Sigmoid colon (tissue), 7 donors: ENCODE results near the gene UBA6. TPM values are rescaled to one million over a fixed set of nuclear protein-coding genes. Genes with fewer than 3 reads are reported as not detected.
"Not testable (repeated sequence)": the region's sequence is repeated elsewhere in the genome, so short reads cannot be mapped to it uniquely, and the experiment has no call there.

Experiments
- DNase-seq: peaks from one replicate; pipeline ENCODE4 v3.0.0-alpha.2; 2019
- H3K27ac ChIP-seq, 4 donors: fragments of 200-600 bp; sonication (generic); one replicate each; pipeline ENCODE4 v1.5.1; 2016 to 2019; ENCODE audit warnings: mild to moderate bottlenecking in 1 of 4
- H3K27me3 ChIP-seq, 3 donors: fragments of 200-600 bp; sonication (generic); one replicate each; pipeline ENCODE4 v1.5.1; 2019; ENCODE audit warnings: mild to moderate bottlenecking in 1 of 3
- H3K36me3 ChIP-seq, 4 donors: fragments of 200-600 bp; sonication (generic); one replicate each; pipeline ENCODE4 v1.5.1; 2016 to 2019
- H3K4me1 ChIP-seq, 4 donors: fragments of 200-600 bp; sonication (generic); one replicate each; pipeline ENCODE4 v1.5.1; 2017 to 2019
- H3K4me3 ChIP-seq, 4 donors: fragments of 200-600 bp; sonication (generic); one replicate each; pipeline ENCODE4 v1.5.1; 2017 to 2019; ENCODE audit warnings: mild to moderate bottlenecking in 2 of 4, moderate library complexity in 1 of 4
- H3K9me3 ChIP-seq, 4 donors: fragments of 200-600 bp in 3 of 4; sonication (generic) in 3 of 4; one replicate each; pipeline versions ENCODE4 v1.5.1 to v1.6.1; 2013 to 2019
- EP300 ChIP-seq, 4 donors: sonication (generic); formaldehyde crosslinking; IDR thresholded peaks; one replicate each; pipeline ENCODE4 v1.6.1; 2017; ENCODE audit warnings: antibody characterized with exemption in 4 of 4
- POLR2A ChIP-seq, 2 donors: fragments of 450-650 bp; IDR thresholded peaks; one replicate each; pipeline ENCODE4 v1.6.1; 2016; ENCODE audit warnings: antibody characterized with exemption in 2 of 2, mild to moderate bottlenecking in 2 of 2, moderate library complexity in 2 of 2
- POLR2AphosphoS5 ChIP-seq, 4 donors: sonication (generic); formaldehyde crosslinking; IDR thresholded peaks; one replicate each; pipeline ENCODE4 v1.6.1; 2017; ENCODE audit warnings: antibody characterized with exemption in 4 of 4
- WGBS, 2 donors: extraction: QIAGEN DNeasy Blood & Tissue Kit; methylation state at CpG; one replicate each; pipeline ENCODE4 v1.1.7; 2013; 5-methylcytosine and 5-hydroxymethylcytosine counted together
- intact Hi-C: fragments of 100-400 bp; cut with DNase I; formaldehyde crosslinking; loops from one replicate; pipeline ENCODE4 v1.15.1; 2023
- polyA plus RNA-seq, 3 donors: library from polyadenylated mRNA; stranded (reverse); fragments of 200-250 nt; gene quantifications; one replicate each; pipeline ENCODE4 v1.2.3, GENCODE V29; 2013
- total RNA-seq, 4 donors: library from RNA; depleted of rRNA; stranded (reverse); fragments of >200 nt; gene quantifications; one replicate each; pipeline ENCODE4 v1.1.0, GENCODE V29; 2016
- TF ChIP-seq, protein P1 (sequence below), 4 experiments: fragments of 450-650 bp in 3 of 4; fragments of 200-600 bp in 1 of 4; IDR thresholded peaks; one replicate each; pipeline ENCODE4 v1.5.1; 2016 to 2019; ENCODE audit warnings: antibody characterized with exemption in 4 of 4, mild to moderate bottlenecking in 3 of 4, moderate library complexity in 2 of 4
- donor health status: healthy with polysubstance abuse.
- donor health status: Bipolar disorder and iron deficiency.
- donor health status: healthy.

UBA6 gene
- total and polyA plus RNA-seq, 7 donors, result 4.2 to 85.0 (median 22.8) TPM

DNA sequence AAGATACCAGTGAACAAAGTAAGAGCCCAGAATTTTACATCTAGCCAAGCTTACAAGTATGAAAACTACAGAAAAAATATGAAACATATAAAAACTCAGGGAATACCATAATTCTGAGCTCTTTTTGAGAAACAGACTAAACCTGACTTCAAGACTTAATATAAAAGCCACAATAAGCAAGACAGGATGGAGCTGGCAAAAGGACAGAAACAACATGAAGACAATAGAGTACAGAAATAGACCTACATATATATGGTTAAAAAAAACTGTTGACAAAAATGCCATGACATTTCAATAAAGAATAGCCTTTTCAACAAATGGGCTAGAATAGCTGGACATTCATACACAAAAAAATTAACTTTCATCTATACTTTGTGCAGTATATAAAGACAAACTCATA is 49.4 kb downstream of the UBA6 start:
- Histone ChIP-seq H3K36me3 (peaks cover 0 to 40% (median 9%) of the 10 kb centered on the region in 4 donors), H3K27ac (no peak overlapping the region), H3K27me3 (no peaks in the 10 kb centered on the region), H3K4me1 (no peaks in the 10 kb centered on the region), H3K9me3 (no peaks in the 10 kb centered on the region), H3K4me3 (no peak overlapping the region)
- TF ChIP-seq, protein P1, sequence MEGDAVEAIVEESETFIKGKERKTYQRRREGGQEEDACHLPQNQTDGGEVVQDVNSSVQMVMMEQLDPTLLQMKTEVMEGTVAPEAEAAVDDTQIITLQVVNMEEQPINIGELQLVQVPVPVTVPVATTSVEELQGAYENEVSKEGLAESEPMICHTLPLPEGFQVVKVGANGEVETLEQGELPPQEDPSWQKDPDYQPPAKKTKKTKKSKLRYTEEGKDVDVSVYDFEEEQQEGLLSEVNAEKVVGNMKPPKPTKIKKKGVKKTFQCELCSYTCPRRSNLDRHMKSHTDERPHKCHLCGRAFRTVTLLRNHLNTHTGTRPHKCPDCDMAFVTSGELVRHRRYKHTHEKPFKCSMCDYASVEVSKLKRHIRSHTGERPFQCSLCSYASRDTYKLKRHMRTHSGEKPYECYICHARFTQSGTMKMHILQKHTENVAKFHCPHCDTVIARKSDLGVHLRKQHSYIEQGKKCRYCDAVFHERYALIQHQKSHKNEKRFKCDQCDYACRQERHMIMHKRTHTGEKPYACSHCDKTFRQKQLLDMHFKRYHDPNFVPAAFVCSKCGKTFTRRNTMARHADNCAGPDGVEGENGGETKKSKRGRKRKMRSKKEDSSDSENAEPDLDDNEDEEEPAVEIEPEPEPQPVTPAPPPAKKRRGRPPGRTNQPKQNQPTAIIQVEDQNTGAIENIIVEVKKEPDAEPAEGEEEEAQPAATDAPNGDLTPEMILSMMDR (IDR thresholded peaks at IDR 0.05), result no peak
- no peak for TF ChIP-seq POLR2A (IDR thresholded peaks at IDR 0.05)
- TF ChIP-seq EP300 (IDR thresholded peaks at IDR 0.05), result no peak
- TF ChIP-seq POLR2AphosphoS5 (IDR thresholded peaks at IDR 0.05), result no peak
- intact Hi-C loops, result no loop called here
- DNase-seq, result no peak

DNA sequence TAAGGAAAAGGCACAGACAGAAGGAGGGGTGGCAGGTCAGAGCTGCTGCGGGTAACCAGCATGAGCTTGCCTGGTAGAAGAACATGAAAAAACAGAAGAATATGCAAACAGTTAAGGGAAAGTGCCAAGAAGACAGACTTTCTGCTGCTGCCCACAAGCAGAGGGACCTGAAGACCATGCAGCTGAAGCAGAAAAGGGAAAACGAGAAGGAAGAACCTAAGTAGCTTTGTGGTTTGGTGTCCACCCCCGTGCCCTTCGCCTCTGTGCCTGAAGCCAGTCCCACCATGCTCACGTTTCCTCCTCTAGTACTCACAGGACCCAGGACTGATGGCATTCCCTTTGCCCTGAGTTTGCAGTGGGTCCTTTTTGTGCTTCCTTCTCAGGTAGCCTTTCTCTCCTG is 62.8 kb downstream of the UBA6 start:
- Histone ChIP-seq H3K4me3 (no peak overlapping the region), H3K4me1 (no peaks in the 10 kb centered on the region), H3K36me3 (peaks cover 0 to 60% (median 5%) of the 10 kb centered on the region in 4 donors), H3K27me3 (no peaks in the 10 kb centered on the region), H3K9me3 (no peaks in the 10 kb centered on the region), H3K27ac (no peak overlapping the region)
- intact Hi-C loops, result no loop called here
- WGBS, 2 donors, result 79 to 92% methylated on average over 5 of the region's 5 CpGs
- DNase-seq, result no peak
- TF ChIP-seq, protein P1 (IDR thresholded peaks at IDR 0.05), result no peak
- TF ChIP-seq POLR2A (IDR thresholded peaks at IDR 0.05), result no peak
- no peak for TF ChIP-seq EP300 (IDR thresholded peaks at IDR 0.05)
- no peak for TF ChIP-seq POLR2AphosphoS5 (IDR thresholded peaks at IDR 0.05)

DNA sequence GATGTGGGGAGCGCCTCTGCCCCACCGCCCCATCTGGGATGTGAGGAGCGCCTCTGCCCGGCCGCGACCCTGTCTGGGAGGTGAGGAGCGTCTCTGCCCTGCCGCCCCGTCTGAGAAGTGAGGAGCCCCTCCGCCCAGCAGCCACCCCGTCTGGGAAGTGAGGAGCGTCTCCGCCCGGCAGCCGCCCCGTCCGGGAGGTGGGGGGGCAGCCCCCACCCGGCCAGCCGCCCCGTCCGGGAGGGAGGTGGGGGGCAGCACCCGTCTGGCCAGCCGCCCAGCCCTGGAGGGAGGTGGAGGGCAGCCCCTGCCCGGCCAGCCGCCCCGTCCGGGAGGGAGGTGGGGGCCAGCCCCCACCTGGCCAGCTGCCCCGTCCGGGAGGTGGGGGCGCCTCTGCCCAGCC is 64.0 kb downstream of the UBA6 start:
- H3K27me3 ChIP-seq, intact Hi-C loops, H3K4me1 ChIP-seq, DNase-seq, H3K9me3 ChIP-seq, H3K4me3 ChIP-seq, H3K27ac ChIP-seq: not testable (repeated sequence)
- H3K36me3 ChIP-seq, result peaks cover 0 to 62% (median 11%) of the 10 kb centered on the region in 4 donors
- 95 to 98% methylated on average over 30 of the region's 30 CpGs for WGBS, 2 donors

DNA sequence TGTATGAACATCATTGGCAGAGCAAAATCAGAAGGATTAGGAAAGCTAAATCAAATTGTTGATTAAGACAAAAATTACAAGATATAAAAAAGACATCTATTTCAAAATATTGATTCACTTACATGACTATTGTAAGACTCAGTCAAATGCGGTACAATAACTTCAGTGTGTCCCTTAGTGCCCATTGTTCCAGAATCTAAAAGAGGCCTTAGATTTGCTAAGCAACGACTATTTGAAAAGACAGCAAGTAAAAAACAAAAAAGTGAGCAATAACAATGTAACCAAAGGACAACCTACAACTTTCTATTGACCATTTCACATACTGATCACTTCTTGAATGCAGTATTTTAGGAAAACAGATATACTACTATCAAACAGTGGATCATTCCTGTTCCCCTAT is 65.6 kb downstream of the UBA6 start:
- Histone ChIP-seq H3K36me3 (peaks cover 0 to 69% (median 15%) of the 10 kb centered on the region in 4 donors), H3K4me1 (no peaks in the 10 kb centered on the region), H3K27me3 (no peaks in the 10 kb centered on the region), H3K9me3 (no peaks in the 10 kb centered on the region), H3K27ac (no peak overlapping the region), H3K4me3 (no peak overlapping the region)
- TF ChIP-seq POLR2A (IDR thresholded peaks at IDR 0.05), result no peak
- intact Hi-C loops, result no loop called here
- 95 to 96% methylated on average over 2 of the region's 2 CpGs for WGBS, 2 donors
- DNase-seq, result no peak

DNA sequence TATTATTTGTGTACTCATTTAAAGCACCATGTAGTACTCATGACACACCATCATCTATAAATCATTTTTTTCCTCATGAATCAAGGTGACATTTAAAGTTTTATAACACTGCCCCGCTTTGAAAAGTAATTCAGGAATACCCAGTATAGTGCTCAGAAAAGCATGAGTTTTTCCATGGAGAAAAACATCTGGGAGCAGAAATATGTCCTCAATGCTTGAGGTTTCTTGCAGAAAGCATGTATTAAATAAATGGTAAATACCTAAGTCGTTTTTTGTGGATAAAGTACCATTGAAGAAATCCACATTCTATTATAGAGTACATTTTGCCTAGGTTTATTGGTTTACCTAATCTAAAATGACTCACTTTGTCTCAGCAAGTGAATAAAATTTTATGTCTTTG is 66.2 kb downstream of the UBA6 start:
- WGBS, 2 donors, result 64 to 81% methylated on average over 2 of the region's 2 CpGs

DNA sequence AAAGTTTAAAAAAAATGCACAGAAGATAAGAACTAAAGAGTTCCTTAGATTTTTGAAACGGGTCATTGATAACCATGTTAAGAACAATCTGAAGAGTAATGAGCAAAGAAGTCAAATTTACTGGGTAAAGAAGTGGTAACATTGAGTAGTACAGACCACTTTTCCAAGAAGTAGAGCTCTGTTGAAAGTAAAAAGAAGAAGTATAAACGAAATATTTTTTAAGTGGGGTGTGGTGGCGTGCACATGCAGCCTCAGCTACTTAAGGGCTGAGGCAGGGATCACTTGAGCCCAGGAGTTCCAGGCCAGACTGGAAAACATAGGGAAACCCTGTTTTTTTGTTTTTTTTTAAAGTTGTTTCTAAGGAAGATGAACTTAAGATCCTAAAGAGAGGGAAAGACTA is 68.5 kb downstream of the UBA6 start:
- no peaks in the 10 kb centered on the region for H3K9me3 ChIP-seq
- intact Hi-C loops, result no loop called here
- H3K27ac ChIP-seq, result no peak overlapping the region
- peaks cover 0 to 72% (median 14%) of the 10 kb centered on the region in 4 donors for H3K36me3 ChIP-seq
- H3K4me3 ChIP-seq, result no peak overlapping the region
- H3K27me3 ChIP-seq, result no peaks in the 10 kb centered on the region
- WGBS, 2 donors, result 66 to 75% methylated on average over 3 of the region's 3 CpGs
- no peaks in the 10 kb centered on the region for H3K4me1 ChIP-seq
- DNase-seq, result no peak
- TF ChIP-seq, protein P1 (IDR thresholded peaks at IDR 0.05), result no peak
- TF ChIP-seq EP300 (IDR thresholded peaks at IDR 0.05), result no peak
- no peak for TF ChIP-seq POLR2A (IDR thresholded peaks at IDR 0.05)
- TF ChIP-seq POLR2AphosphoS5 (IDR thresholded peaks at IDR 0.05), result no peak

More for the DNA sequence above, 66.2 kb downstream of the UBA6 start:
- H3K27ac ChIP-seq, result no peak overlapping the region
- peaks cover 0 to 75% (median 17%) of the 10 kb centered on the region in 4 donors for H3K36me3 ChIP-seq
- no peaks in the 10 kb centered on the region for H3K4me1 ChIP-seq
- no peaks in the 10 kb centered on the region for H3K9me3 ChIP-seq
- no peak for DNase-seq
- TF ChIP-seq, protein P1 (IDR thresholded peaks at IDR 0.05), result no peak
- TF ChIP-seq POLR2A (IDR thresholded peaks at IDR 0.05) (no peak), EP300 (IDR thresholded peaks at IDR 0.05) (no peak), POLR2AphosphoS5 (IDR thresholded peaks at IDR 0.05) (no peak)
- no peak overlapping the region for H3K4me3 ChIP-seq
- intact Hi-C loops, result no loop called here
- H3K27me3 ChIP-seq, result no peaks in the 10 kb centered on the region
